AG09319 (cell line): ENCODE data around the gene NUDT3.
"Not testable (repeated sequence)": the region's sequence is repeated elsewhere in the genome, so short reads cannot be mapped to it uniquely, and the experiment has no call there.

ENCODE experiments used
- DNase-seq: peaks from one replicate; pipeline ENCODE4 v3.0.0-alpha.2; 2010; ENCODE audit warnings: low read depth; ENCODE audit errors: extremely low read depth
- CTCF ChIP-seq: IDR thresholded peaks from 2 replicates; pipeline ENCODE4 v1.5.1; 2011; ENCODE audit warnings: low read depth, mild to moderate bottlenecking, inconsistent platforms, low read length, moderate library complexity

The NUDT3 gene

GRCh38 chr6:34375833-34376232, 16.6 kb downstream of the NUDT3 start:
- DNase-seq, result no peak
- no peak for TF ChIP-seq CTCF

- no peak for DNase-seq
- TF ChIP-seq CTCF, result no peak
Measured at GRCh38 chr6:34374508-34374907, 18.0 kb downstream of the NUDT3 start.

GRCh38 chr6:34374069-34374468, 18.4 kb downstream of the NUDT3 start:
- TF ChIP-seq CTCF, result no peak
- DNase-seq, result no peak

DNA sequence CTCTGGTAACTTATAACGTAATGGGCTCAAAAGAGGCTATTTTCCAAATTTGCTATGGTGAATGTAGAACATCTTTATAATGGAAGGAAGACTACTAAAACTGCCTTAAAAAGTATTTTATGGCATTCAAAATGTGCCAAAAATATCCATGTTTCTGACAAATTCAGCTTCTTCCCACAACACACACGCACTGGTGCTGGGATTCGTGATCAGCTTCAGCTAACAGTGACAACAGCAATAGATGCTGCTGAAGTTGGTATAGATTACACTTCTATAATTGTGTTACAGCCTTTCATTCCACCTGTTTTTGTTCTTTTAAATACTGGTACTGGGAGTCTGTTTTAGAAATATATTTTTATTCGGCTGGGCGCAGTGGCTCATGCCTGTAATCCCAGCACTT, 19.0 kb downstream of the NUDT3 start:
- TF ChIP-seq CTCF, result no peak
- no peak for DNase-seq

- DNase-seq, result not testable (repeated sequence)
Measured at GRCh38 chr6:34371865-34372264, 20.6 kb downstream of the NUDT3 start.

GRCh38 chr6:34370361-34370760, 22.1 kb downstream of the NUDT3 start:
- TF ChIP-seq CTCF, result no peak
- DNase-seq, result no peak

- no peak for DNase-seq
- TF ChIP-seq CTCF, result no peak
Measured at GRCh38 chr6:34369385-34369784, 23.1 kb downstream of the NUDT3 start.

DNA sequence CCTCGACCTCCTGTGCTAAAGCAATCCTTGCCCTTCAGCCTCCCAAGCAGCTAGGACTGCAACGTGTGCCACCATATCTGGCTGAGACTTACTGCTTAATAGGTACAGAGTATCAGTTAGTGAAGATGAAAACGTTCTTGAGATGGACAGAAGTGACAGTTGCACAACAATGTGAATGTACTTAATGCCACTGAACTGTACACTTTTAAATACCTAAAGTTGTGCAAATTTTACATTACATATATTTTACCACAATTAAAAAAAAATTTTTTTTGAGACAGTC, 25.9 kb downstream of the NUDT3 start:
- no peak for TF ChIP-seq CTCF
- no peak for DNase-seq

DNA sequence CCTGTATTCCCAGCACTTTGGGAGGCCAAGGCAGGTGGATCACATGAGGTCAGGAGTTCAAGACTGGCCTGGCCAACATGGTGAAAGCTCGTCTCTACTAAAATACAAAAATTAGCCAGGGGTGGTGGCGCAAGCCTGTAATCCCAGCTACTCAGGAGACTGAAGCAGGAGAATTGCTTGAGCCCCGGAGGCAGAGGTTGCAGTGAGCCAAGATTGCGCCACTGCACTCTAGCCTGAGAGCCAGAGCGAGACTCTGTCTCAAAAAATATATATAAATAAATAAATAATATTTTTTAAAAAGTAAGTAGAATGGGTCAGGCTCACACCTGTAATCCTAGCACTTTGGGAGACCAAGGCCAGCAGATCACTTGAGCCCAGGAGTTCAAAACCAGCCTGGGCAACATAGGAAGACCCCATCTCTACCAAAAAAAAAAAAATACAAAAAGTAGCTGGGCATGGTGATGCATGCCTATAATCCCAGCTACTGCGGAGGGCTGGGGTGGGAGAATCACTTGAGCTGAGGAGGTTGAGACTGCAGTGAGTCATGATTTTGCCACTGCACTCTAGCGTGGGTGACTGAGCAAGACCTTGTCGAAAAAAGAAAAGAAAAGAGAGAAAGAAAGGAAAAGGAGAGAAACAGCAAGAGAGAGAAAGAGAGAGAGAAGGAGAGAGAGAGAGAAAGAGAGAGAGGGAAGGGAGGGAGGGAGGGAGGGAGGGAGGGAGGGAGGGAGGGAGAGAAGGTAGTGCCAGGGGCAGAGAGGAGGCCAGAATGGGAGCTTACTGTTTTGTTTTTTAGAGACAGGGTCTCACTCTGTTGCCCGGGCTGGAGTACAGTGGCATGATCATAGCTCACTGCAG, 26.5 kb downstream of the NUDT3 start:
- DNase-seq, result not testable (repeated sequence)

- not testable (repeated sequence) for DNase-seq
Measured at GRCh38 chr6:34363681-34364075, 28.8 kb downstream of the NUDT3 start.
